Liver (tissue), 9 donors: Measurements from ENCODE around the gene P3H2. TPM values are rescaled to one million over a fixed set of nuclear protein-coding genes. Genes with fewer than 3 reads are reported as not detected.

Experiments used
- DNase-seq: peaks from one replicate; pipeline ENCODE4 v3.0.0-alpha.2; 2017; ENCODE audit warnings: low spot score
- H3K27ac ChIP-seq, 2 donors: one replicate each; pipeline ENCODE4 v1.7.0; 2013; ENCODE audit warnings: inconsistent platforms in 2 of 2, low read length in 2 of 2, control low read depth in 1 of 2, low read depth in 1 of 2, mild to moderate bottlenecking in 1 of 2
- H3K27me3 ChIP-seq, 4 donors: one replicate each; pipeline versions ENCODE4 v1.6.1 to v1.7.0; 2013; ENCODE audit warnings: low read length in 3 of 4, inconsistent platforms in 1 of 4, mild to moderate bottlenecking in 1 of 4, moderate library complexity in 1 of 4; ENCODE audit not compliant: control insufficient read depth in 4 of 4, insufficient read depth in 4 of 4
- H3K36me3 ChIP-seq, 4 donors: one replicate each; pipeline versions ENCODE4 v1.6.1 to v1.7.0; 2013; ENCODE audit warnings: low read length in 3 of 4, mild to moderate bottlenecking in 3 of 4, low read depth in 1 of 4, moderate library complexity in 1 of 4; ENCODE audit not compliant: control insufficient read depth in 4 of 4, insufficient read depth in 3 of 4
- H3K4me1 ChIP-seq, 4 donors: one replicate each; pipeline versions ENCODE4 v1.6.1 to v1.7.0; 2013; ENCODE audit warnings: low read length in 3 of 4, mild to moderate bottlenecking in 3 of 4, moderate library complexity in 1 of 4; ENCODE audit not compliant: control insufficient read depth in 4 of 4, insufficient read depth in 4 of 4
- H3K4me3 ChIP-seq, 3 donors: one replicate each; pipeline versions ENCODE4 v1.6.1 to v1.7.0; 2013; ENCODE audit warnings: low read length in 3 of 3, control low read depth in 1 of 3, low read depth in 1 of 3, mild to moderate bottlenecking in 1 of 3
- H3K9ac ChIP-seq, 2 donors: one replicate each; pipeline ENCODE4 v1.7.0; 2013; ENCODE audit warnings: low read length in 2 of 2, mild to moderate bottlenecking in 2 of 2, moderate library complexity in 2 of 2, control low read depth in 1 of 2, low read depth in 1 of 2
- H3K9me3 ChIP-seq, 4 donors: one replicate each; pipeline versions ENCODE4 v1.6.1 to v1.7.0; 2013; ENCODE audit warnings: low read length in 3 of 4; ENCODE audit not compliant: control insufficient read depth in 4 of 4
- CTCF ChIP-seq: fragments of 150-350 bp; IDR thresholded peaks from 2 replicates; pipeline ENCODE4 v1.5.1; 2017; ENCODE audit warnings: improper control_type of control experiment, low read depth, low read length; ENCODE audit not compliant: missing input control
- EGR1 ChIP-seq, 2 donors: IDR thresholded peaks; 2 replicates each; pipeline ENCODE4 v1.6.1; 2016 to 2018; ENCODE audit warnings: antibody characterized with exemption in 2 of 2, low read depth in 2 of 2
- FOXA1 ChIP-seq: IDR thresholded peaks from 2 replicates; pipeline ENCODE4 v1.6.1; 2016; ENCODE audit warnings: antibody characterized with exemption
- FOXA2 ChIP-seq: IDR thresholded peaks from 2 replicates; pipeline ENCODE4 v1.6.1; 2016; ENCODE audit warnings: antibody characterized with exemption
- GABPA ChIP-seq, 2 donors: IDR thresholded peaks in 1 of 2; conservative IDR thresholded peaks in 1 of 2; 2 replicates each; pipeline ENCODE4 v1.6.1; 2016; ENCODE audit warnings: antibody characterized with exemption in 2 of 2, mild to moderate bottlenecking in 1 of 2, moderate library complexity in 1 of 2
- HNF4A ChIP-seq, 2 donors: conservative IDR thresholded peaks; 2 replicates each; pipeline ENCODE4 v1.6.1; 2016; ENCODE audit warnings: antibody characterized with exemption in 2 of 2, mild to moderate bottlenecking in 2 of 2
- JUND ChIP-seq, 2 donors: IDR thresholded peaks; 2 replicates each; pipeline ENCODE4 v1.6.1; 2016; ENCODE audit warnings: antibody characterized with exemption in 2 of 2
- NR2F2 ChIP-seq: IDR thresholded peaks from 2 replicates; pipeline ENCODE4 v1.6.1; 2016; ENCODE audit warnings: antibody characterized with exemption
- RAD21 ChIP-seq, 2 donors: IDR thresholded peaks; 2 replicates each; pipeline ENCODE4 v1.6.1; 2016; ENCODE audit warnings: antibody characterized with exemption in 2 of 2, mild to moderate bottlenecking in 2 of 2
- RXRA ChIP-seq, 2 donors: IDR thresholded peaks; 2 replicates each; pipeline ENCODE4 v1.6.1; 2017 to 2018; ENCODE audit warnings: antibody characterized with exemption in 2 of 2, mild to moderate bottlenecking in 1 of 2
- TAF1 ChIP-seq: conservative IDR thresholded peaks from 2 replicates; pipeline ENCODE4 v1.6.1; 2016; ENCODE audit warnings: antibody characterized with exemption, mild to moderate bottlenecking
- YY1 ChIP-seq: IDR thresholded peaks from 2 replicates; pipeline ENCODE4 v1.6.1; 2016; ENCODE audit warnings: antibody characterized with exemption, mild to moderate bottlenecking
- ZBTB33 ChIP-seq: IDR thresholded peaks from 2 replicates; pipeline ENCODE4 v1.6.1; 2016; ENCODE audit warnings: antibody characterized with exemption
- WGBS: extraction: QIAGEN DNeasy Blood & Tissue Kit; methylation state at CpG from one replicate; pipeline ENCODE4 v1.1.7; 2013; 5-methylcytosine and 5-hydroxymethylcytosine counted together
- polyA plus RNA-seq, 2 donors: library from polyadenylated mRNA; stranded (reverse) in 1 of 2; unstranded in 1 of 2; fragments of 200-250 nt in 1 of 2; fragments of >200 nt in 1 of 2; fragmentation: Nextera tagmentation in 1 of 2; extraction: Ambion mirVana in 1 of 2; gene quantifications; one replicate each; pipeline versions ENCODE4 v1.2.1 to v1.2.3, GENCODE V29; 2013 to 2015
- total RNA-seq, 2 donors: library from RNA; depleted of rRNA; stranded (reverse); fragments of >200 nt; gene quantifications; one replicate each; pipeline ENCODE4 v1.2.3, GENCODE V29; 2014
- TF ChIP-seq, protein P1 (sequence below): IDR thresholded peaks from 2 replicates; pipeline ENCODE4 v1.6.1; 2016; ENCODE audit warnings: antibody characterized with exemption
- TF ChIP-seq, protein P2 (sequence below): IDR thresholded peaks from 2 replicates; pipeline ENCODE4 v1.6.1; 2016; ENCODE audit warnings: antibody characterized with exemption, mild to moderate bottlenecking
- TF ChIP-seq, protein P3 (sequence below): IDR thresholded peaks from 2 replicates; pipeline ENCODE4 v1.6.1; 2016; ENCODE audit warnings: antibody characterized with exemption
- donor health status: healthy.
- donor health status: healthy.
- donor health status: healthy.
- donor health status: healthy.
- donor health status: healthy.

The P3H2 gene
- total and polyA plus RNA-seq, 4 donors: 1.9 to 6.9 (median 4.1) TPM

DNA sequence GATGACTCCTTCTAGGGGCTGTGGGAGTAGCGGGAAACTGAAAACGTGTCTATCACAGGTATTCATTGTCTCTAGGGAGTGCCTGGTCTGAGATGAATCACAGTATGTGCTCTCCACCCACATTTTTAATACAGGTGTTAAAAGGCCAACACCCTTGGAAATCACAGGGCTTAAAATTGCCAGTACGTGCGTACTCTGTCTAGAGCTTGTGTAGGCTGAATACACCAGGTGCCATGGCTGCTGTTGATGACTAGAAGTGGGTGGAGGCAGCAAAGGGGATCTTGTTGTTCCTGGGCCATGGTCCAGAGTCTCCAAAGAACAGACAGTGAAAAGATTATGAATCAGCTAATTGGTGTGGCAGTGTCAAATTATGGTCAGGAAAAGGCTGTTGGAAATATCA lies 35.1 kb upstream of the P3H2 start:
- Histone ChIP-seq H3K36me3 (no peaks in the 10 kb centered on the region), H3K27ac (no peak overlapping the region), H3K4me1 (no peaks in the 10 kb centered on the region), H3K9ac (no peak overlapping the region), H3K4me3 (no peak overlapping the region), H3K27me3 (no peaks in the 10 kb centered on the region), H3K9me3 (no peaks in the 10 kb centered on the region)
- WGBS: 60% methylated on average over 4 of the region's 4 CpGs
- no peak for TF ChIP-seq RAD21 (IDR thresholded peaks at IDR 0.05)
- TF ChIP-seq, protein P1, sequence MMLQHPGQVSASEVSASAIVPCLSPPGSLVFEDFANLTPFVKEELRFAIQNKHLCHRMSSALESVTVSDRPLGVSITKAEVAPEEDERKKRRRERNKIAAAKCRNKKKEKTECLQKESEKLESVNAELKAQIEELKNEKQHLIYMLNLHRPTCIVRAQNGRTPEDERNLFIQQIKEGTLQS: no peak
- TF ChIP-seq EGR1 (IDR thresholded peaks at IDR 0.05; ENCODE audit: low read depth in 2 of 2): no peak
- no peak for TF ChIP-seq TAF1
- TF ChIP-seq FOXA1: no peak
- TF ChIP-seq CTCF: no peak
- no peak for TF ChIP-seq HNF4A (conservative IDR thresholded peaks at IDR 0.05)
- no peak for TF ChIP-seq JUND (IDR thresholded peaks at IDR 0.05)
- no peak for TF ChIP-seq GABPA (IDR thresholded peaks at IDR 0.05 in 1 of 2, conservative IDR thresholded peaks at IDR 0.05 in 1 of 2)
- TF ChIP-seq, protein P2, sequence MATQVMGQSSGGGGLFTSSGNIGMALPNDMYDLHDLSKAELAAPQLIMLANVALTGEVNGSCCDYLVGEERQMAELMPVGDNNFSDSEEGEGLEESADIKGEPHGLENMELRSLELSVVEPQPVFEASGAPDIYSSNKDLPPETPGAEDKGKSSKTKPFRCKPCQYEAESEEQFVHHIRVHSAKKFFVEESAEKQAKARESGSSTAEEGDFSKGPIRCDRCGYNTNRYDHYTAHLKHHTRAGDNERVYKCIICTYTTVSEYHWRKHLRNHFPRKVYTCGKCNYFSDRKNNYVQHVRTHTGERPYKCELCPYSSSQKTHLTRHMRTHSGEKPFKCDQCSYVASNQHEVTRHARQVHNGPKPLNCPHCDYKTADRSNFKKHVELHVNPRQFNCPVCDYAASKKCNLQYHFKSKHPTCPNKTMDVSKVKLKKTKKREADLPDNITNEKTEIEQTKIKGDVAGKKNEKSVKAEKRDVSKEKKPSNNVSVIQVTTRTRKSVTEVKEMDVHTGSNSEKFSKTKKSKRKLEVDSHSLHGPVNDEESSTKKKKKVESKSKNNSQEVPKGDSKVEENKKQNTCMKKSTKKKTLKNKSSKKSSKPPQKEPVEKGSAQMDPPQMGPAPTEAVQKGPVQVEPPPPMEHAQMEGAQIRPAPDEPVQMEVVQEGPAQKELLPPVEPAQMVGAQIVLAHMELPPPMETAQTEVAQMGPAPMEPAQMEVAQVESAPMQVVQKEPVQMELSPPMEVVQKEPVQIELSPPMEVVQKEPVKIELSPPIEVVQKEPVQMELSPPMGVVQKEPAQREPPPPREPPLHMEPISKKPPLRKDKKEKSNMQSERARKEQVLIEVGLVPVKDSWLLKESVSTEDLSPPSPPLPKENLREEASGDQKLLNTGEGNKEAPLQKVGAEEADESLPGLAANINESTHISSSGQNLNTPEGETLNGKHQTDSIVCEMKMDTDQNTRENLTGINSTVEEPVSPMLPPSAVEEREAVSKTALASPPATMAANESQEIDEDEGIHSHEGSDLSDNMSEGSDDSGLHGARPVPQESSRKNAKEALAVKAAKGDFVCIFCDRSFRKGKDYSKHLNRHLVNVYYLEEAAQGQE: no peak
- TF ChIP-seq FOXA2: no peak
- no peak for TF ChIP-seq RXRA (IDR thresholded peaks at IDR 0.05)
- no peak for TF ChIP-seq NR2F2
- no peak for TF ChIP-seq ZBTB33
- DNase-seq: no peak

GRCh38 chr3:190150681-190151080 lies 30.0 kb upstream of the P3H2 start:
- no peaks in the 10 kb centered on the region for H3K4me1 ChIP-seq

More at GRCh38 chr3:190150681-190151080, 30.0 kb upstream of the P3H2 start:
- no peak for TF ChIP-seq GABPA (IDR thresholded peaks at IDR 0.05 in 1 of 2, conservative IDR thresholded peaks at IDR 0.05 in 1 of 2)
- no peak for TF ChIP-seq FOXA1
- TF ChIP-seq RXRA (IDR thresholded peaks at IDR 0.05): no peak
- TF ChIP-seq TAF1: no peak
- no peak for TF ChIP-seq CTCF
- TF ChIP-seq, protein P2: no peak
- no peak for TF ChIP-seq FOXA2
- TF ChIP-seq, protein P3, sequence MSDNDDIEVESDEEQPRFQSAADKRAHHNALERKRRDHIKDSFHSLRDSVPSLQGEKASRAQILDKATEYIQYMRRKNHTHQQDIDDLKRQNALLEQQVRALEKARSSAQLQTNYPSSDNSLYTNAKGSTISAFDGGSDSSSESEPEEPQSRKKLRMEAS: no peak
- no peak for TF ChIP-seq YY1
- TF ChIP-seq RAD21 (IDR thresholded peaks at IDR 0.05): no peak
- no peak for TF ChIP-seq NR2F2
- no peak for TF ChIP-seq JUND (IDR thresholded peaks at IDR 0.05)
- Histone ChIP-seq H3K36me3 (no peaks in the 10 kb centered on the region), H3K27me3 (no peaks in the 10 kb centered on the region), H3K4me3 (no peak overlapping the region), H3K9ac (no peak overlapping the region), H3K9me3 (no peaks in the 10 kb centered on the region), H3K27ac (no peak overlapping the region)
- no peak for DNase-seq
- 82% methylated on average over 3 of the region's 3 CpGs for WGBS
